Kidney glomerular epithelial cell (primary cell): ENCODE results near the gene NPDC1.

Source experiments
- DNase-seq: peaks from one replicate; lab custom pipeline; 2025; lab: John Stamatoyannopoulos, UW

Gene NPDC1

GRCh38 chr9:137026384-137026783 is 19.6 kb downstream of the NPDC1 start:
- no peak for DNase-seq

- peak; percentile 22 for DNase-seq
Measured at GRCh38 chr9:137025517-137025966, 20.4 kb downstream of the NPDC1 start.

GRCh38 chr9:137023583-137023991 is 22.4 kb downstream of the NPDC1 start:
- DNase-seq: no peak

- no peak for DNase-seq
Measured at GRCh38 chr9:137023157-137023556, 22.8 kb downstream of the NPDC1 start.

- DNase-seq: no peak
Measured at GRCh38 chr9:137022662-137023008, 23.3 kb downstream of the NPDC1 start.

- DNase-seq: peak; percentile 24
Measured at GRCh38 chr9:137021979-137022661, 23.9 kb downstream of the NPDC1 start.

- no peak for DNase-seq
Measured at GRCh38 chr9:137021568-137021978, 24.4 kb downstream of the NPDC1 start.

- no peak for DNase-seq
Measured at GRCh38 chr9:137020771-137021567, 25.0 kb downstream of the NPDC1 start.

DNA sequence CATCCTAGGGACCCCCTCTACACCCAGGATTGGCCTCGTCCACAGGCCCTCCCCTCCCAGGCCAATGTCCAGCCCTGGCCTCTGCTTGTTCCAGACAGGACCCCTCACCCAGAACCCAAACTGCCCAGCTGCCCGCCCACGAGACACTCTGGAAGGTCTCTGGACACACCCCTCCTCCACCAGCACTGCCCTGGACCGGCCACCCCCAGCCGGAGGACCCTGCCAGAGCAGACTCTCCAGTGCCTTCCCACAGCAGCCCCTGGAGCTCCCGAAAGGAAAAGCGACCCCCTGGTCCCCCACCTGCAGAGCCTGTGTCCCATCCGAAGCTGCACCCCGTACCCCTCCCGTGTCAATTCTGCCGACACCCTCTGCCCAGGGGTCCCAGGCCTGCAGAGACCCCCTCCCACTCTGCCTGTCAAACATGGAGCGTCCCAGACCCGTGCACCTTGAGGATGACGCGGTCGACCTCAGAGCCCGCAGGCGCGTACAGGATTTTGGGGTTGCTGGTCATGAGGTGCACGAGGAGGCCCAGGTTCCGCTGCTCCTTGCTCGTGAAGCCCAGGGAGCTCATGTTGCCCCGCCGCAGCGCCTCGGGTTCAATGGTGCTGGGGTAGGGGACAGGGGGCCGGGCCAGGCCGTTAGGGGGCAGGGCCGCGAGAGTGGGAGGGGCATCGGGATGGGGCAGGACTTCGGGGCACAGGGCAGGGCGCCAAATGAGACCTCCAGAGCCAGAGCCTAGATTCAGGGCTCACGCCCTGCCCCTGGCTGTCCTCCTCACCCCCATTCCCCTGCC is 25.9 kb downstream of the NPDC1 start:
- DNase-seq: no peak

GRCh38 chr9:137018761-137019559 is 27.0 kb downstream of the NPDC1 start:
- DNase-seq: no peak

- DNase-seq: no peak
Measured at GRCh38 chr9:137017791-137018497, 28.0 kb downstream of the NPDC1 start.

DNA sequence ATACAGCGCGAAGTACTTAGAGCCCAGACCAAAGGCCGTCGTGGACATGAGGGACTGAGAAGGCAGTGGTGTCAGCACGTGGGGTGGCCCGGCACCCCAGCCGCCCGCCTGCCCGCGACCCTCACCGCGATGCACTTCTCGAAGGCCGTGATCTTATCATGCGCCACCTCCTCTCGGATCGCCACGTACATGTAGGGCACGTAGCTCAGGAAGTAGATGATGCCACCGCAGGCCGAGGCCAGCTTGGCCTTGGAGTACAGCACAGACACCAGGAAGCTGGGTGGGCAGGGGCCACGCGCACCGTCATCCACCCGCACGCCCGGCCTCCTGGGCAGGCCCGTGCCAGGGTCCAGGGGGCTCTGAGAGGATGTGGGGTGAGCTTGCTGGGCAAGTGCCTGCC is 28.9 kb downstream of the NPDC1 start:
- DNase-seq: no peak

DNA sequence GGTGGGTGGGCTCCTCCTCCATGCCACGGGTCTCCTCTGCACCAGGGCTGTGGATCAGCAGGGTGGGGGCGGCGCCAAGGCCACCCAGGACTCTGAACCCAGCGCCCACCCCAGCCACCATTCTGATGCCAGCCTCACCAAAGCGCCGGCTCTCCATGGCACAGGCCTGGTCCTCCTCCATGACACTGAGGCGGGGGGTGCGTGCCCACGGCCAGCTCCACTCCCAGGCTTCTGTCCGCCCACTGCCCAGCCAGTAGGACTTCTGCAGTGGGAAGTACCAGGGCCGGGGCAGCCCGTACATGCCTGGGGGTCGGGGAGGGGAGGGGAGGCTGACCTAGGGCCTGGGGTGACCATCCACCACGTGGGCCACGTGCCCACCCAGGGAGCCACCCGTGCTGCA is 29.5 kb downstream of the NPDC1 start:
- DNase-seq: no peak

- no peak for DNase-seq
Measured at GRCh38 chr9:137015976-137016375, 30.0 kb downstream of the NPDC1 start.

DNA sequence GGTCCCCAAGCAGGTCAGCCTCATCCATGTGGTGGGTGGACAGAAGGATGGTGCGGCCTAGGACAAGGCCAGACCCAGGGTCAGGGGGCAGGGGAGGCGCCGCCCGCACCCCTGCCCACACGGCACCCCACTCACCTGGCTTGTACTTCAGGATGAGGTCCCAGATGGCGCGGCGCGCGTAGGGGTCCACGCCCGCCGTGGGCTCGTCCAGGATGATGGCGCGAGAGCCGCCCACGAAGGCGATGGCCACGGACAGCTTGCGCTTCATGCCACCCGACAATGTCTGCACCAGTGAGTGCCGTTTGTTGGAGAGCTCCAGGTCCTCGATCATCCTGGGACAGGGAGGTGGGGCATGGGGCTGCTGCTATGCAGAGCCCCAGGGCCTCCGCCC is 30.4 kb downstream of the NPDC1 start:
- DNase-seq: no peak

DNA sequence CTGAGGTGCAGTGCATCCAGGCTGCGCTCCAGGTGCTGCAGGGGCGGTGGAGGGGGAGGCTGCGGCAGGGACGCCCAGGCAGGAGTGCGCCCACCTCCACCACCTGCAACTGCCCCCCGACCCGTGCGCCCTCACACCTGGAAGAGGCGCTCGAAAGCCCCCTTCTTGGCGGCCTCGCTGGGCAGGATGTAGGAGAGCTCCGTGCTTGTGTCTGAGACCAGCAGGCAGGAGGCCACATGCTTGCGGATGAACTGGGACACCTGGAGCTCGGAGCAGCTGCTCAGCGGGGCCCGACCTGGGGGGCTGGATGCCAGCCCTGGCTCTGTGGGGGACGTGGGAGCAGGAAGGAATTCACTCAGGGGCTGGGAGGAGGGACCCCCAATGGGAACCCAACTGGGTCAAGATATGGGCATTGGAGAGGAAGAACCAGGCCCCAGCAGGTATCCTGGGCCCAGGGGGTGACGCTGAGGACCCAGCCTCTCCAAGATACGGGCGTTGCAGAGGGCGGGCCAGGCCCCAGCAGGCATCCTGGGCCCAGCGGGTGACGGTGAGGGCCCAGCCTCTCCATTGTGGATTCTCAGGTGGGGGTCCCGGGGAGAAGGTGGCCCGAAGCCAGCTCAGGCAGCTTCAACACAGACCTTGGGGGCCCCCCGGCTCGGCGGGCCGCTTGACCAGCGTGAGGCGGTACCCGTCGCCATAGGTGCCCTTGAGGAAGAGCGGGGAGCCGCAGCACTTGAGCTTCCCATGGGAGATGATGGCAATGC is 31.0 kb downstream of the NPDC1 start:
- DNase-seq: no peak

DNA sequence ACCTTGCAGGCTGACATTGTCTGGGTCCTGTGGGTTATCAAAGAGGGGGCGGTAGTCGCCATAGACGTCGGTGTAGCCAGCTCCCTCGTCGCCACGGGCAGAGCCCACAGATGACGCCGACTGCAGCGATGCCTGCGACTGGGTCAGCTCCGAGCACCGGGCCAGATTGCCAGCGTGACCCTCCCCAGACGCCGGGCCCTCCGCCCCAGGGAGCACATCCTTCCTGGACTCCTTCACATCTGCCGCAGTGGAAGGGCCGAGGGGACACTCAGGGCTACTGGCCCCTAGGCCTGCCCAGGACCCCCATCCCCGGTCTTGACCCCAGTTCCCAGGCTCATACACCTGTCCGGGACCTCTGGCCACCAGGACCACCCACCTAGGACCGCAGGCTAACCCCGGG is 31.8 kb downstream of the NPDC1 start:
- DNase-seq: no peak

DNA sequence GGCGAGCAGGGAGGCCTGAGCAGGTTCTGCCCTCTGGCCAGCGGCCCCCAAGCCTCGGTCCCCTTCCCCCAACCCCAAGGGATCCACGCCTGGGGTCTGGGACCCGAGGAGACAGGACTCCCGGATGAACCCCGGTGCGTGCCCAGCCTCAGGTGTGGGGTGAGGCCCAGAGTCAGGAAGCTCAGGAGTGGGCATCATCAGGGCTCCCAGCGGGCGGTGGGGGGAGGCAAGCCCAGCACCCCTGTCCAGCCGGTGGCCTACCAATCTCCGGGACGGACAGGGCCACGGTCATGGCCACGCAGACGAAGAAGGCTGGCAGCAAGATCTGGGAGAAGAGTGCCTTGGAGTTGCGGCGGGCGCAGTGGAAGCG is 32.4 kb downstream of the NPDC1 start:
- no peak for DNase-seq

DNA sequence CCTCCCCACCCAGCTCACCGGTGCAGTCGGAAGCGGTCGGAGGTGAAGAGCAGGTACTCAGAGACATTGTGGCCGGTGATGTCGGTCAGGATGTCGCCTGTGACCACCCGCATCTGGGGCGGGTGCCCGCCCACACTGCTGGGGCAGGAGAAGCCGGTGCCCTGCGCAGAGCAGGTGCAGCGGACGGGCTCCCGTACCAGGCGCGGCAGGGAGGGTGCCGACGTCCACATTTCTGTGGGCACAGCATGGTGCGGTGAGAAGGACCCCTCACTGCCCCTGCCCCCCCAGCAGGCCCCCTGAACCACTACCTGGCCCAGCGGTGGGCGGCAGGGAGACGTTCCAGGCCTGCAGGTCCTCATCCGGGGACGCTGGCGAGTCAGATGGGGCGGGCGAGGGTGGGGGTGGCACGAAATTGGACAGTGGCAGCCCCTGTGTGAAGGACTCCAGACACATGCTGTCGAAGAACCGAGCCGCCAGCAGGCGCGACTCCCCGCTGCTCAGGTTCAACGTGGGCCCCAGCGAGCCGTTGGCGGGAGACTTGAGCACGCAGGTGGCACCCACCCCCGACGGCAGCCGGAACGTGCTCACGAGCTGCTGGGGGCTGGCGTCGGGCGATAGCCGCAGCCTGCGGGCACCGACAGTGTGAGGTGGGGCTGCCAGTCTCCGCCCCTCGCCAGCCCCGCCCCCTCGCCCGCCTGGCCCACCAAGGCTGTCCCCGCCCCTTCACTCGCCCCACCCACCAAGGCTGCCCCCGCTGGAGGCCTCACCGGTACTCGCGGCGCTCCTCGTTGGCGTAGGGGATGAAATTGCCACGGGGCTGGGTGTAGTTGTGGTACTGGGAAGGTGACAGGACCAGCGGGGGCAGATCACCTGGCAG is 33.0 kb downstream of the NPDC1 start:
- no peak for DNase-seq
